Loucy (cell line): ENCODE measurements around the gene SMARCAL1.

Experiments
- CTCF ChIP-seq: fragments of 200-600 bp; sonication (generic); conservative IDR thresholded peaks from 2 replicates; pipeline ENCODE4 v1.5.1; 2014; ENCODE audit warnings: mild to moderate bottlenecking, antibody characterized with exemption, low read length
- EZH2phosphoT487 ChIP-seq: fragments of 200-600 bp; IDR thresholded peaks from 2 replicates; pipeline ENCODE4 v1.6.1; 2018; ENCODE audit warnings: antibody characterized with exemption, mild to moderate bottlenecking, moderate library complexity, borderline replicate concordance

- TF ChIP-seq CTCF (no peak), EZH2phosphoT487 (no peak)
These were observed 41.8 kb downstream of the SMARCAL1 start for GRCh38 chr2:216453955-216454614.
